ENCODE data around the gene FKBP14. TPM values are rescaled to one million over a fixed set of nuclear protein-coding genes. Genes with fewer than 3 reads are reported as not detected.

Gene FKBP14
- total RNA-seq, 1 experiment from 2014 or later: 11.5 TPM

DNA sequence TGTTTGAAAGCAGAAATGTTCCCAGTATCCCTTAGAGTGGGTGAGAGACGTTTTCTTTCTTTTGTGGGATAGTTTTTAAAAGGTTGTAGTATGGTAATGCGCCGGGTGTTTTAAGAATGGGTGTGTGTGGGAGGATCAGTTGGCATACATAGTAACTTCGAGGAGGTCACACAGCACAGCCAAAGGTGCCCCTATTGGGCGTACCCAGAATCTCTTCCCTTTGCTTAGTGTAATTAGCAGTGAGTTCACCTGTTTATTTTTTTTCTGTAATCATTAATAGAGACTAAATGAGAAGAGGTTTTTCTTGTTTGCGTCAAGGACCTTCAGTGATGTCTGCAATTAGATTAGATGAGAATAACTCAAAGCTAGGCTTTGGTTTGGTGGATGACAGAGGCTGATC is 3.2 kb upstream of the FKBP14 start:
- Mint-ChIP-seq H3K27me3 (ENCODE audit: low read depth) (no peaks in the 10 kb centered on the region), H3K27ac (no peak overlapping the region), H3K4me3 (no peak overlapping the region), H3K9me3 (no peaks in the 10 kb centered on the region), H3K4me1 (peaks cover 20 to 22% of the 10 kb centered on the region in 2 experiments), H3K36me3 (ENCODE audit: insufficient read depth in 1 of 3, low read depth in 3 of 3) (peaks cover 0 to 5% (median 3%) of the 10 kb centered on the region in 3 experiments; a peak in 4 of 7 replicates)
- Histone ChIP-seq H3K4me2 (ENCODE audit: insufficient read depth, insufficient read length, low read length) (peak overlapping the region; percentile 71), H2BK15ac (ENCODE audit: low read depth, low read length) (no peak overlapping the region), H3T11ph (ENCODE audit: low read length) (no peak overlapping the region), H3K79me1 (ENCODE audit: insufficient read depth, low read depth, low read length, poor library complexity, severe bottlenecking) (peaks cover 11% of the 10 kb centered on the region), H3K18ac (ENCODE audit: insufficient read length, low read depth, low read length) (no peak overlapping the region), H3K23ac (ENCODE audit: insufficient read length, low read depth, low read length) (no peak overlapping the region), H4K91ac (ENCODE audit: insufficient read length, low read depth, low read length) (no peak overlapping the region), H3K27me3 (ENCODE audit: insufficient read depth, low read length) (no peaks in the 10 kb centered on the region), H2AFZ (ENCODE audit: low read length) (no peak overlapping the region), H3K23me2 (ENCODE audit: insufficient read length, low read depth, low read length, poor library complexity, severe bottlenecking) (peaks cover 10% of the 10 kb centered on the region), H3K4me1 (ENCODE audit: insufficient read depth, low read length) (peaks cover 4% of the 10 kb centered on the region; the same call in 1 of the 2 replicates), H3K79me2 (ENCODE audit: insufficient read depth, low read length) (peaks cover 23% of the 10 kb centered on the region; the same call in 1 of the 2 replicates), H3K9ac (ENCODE audit: extremely low read depth, insufficient read length, low read length) (no peak overlapping the region), H3K56ac (ENCODE audit: insufficient read length, low read depth, low read length) (no peak overlapping the region), H4K8ac (replicated peaks; ENCODE audit: insufficient read length, low read depth, low read length) (no peak overlapping the region), H3K14ac (ENCODE audit: insufficient read depth, low read length) (no peak overlapping the region), H2BK120ac (ENCODE audit: low read depth, low read length, poor library complexity, severe bottlenecking) (no peak overlapping the region), H4K20me1 (ENCODE audit: control insufficient read depth, insufficient read depth, insufficient read length) (no peaks in the 10 kb centered on the region), H3K9me3 (ENCODE audit: control insufficient read depth, low read depth, low read length) (no peaks in the 10 kb centered on the region), H2BK20ac (ENCODE audit: low read depth, low read length, poor library complexity, severe bottlenecking) (no peak overlapping the region), H4K5ac (ENCODE audit: insufficient read length, low read depth, low read length) (no peak overlapping the region), H2BK12ac (ENCODE audit: insufficient read length, low read depth, low read length) (no peak overlapping the region), H3K27ac (ENCODE audit: insufficient read length, low read depth, low read length) (no peak overlapping the region), H3K4ac (ENCODE audit: low read depth, low read length) (no peak overlapping the region), H2AK5ac (ENCODE audit: insufficient read length, low read length) (no peak overlapping the region), H2BK5ac (ENCODE audit: insufficient read length, low read length) (no peak overlapping the region)
- DNase-seq: no peak
- TF ChIP-seq CTCF (conservative IDR thresholded peaks at IDR 0.05): peak; percentile 33; the same call in 1 of the 3 replicates
- no CpG with 5 or more reads among the region's 6 CpGs for WGBS (ENCODE audit: extremely low coverage, insufficient read length, low lambda C conversion rate)

Measured in H9 (cell line).